HK-2 (cell line): ENCODE data around the gene NRF1.
"Not testable (repeated sequence)": the region's sequence is repeated elsewhere in the genome, so short reads cannot be mapped to it uniquely, and the experiment has no call there.

Experiments
- DNase-seq: peaks from one replicate; pipeline ENCODE4 v3.0.0-alpha.2; 2018; ENCODE audit not compliant: unreplicated experiment

Gene NRF1

GRCh38 chr7:129646369-129647021 lies 35.0 kb downstream of the NRF1 start:
- no peak for DNase-seq

- no peak for DNase-seq
Observed at GRCh38 chr7:129649128-129649690, 37.7 kb downstream of the NRF1 start.

GRCh38 chr7:129650056-129650758 lies 38.7 kb downstream of the NRF1 start:
- DNase-seq: no peak

GRCh38 chr7:129652914-129653313 lies 41.4 kb downstream of the NRF1 start:
- DNase-seq: no peak

- DNase-seq: no peak
Observed at GRCh38 chr7:129655811-129656210, 44.3 kb downstream of the NRF1 start.

- DNase-seq: no peak
Observed at GRCh38 chr7:129657363-129657762, 45.8 kb downstream of the NRF1 start.

- not testable (repeated sequence) for DNase-seq
Observed at GRCh38 chr7:129659907-129660306, 48.4 kb downstream of the NRF1 start.

GRCh38 chr7:129661645-129662182 lies 50.2 kb downstream of the NRF1 start:
- DNase-seq: no peak

- DNase-seq: not testable (repeated sequence)
Observed at GRCh38 chr7:129663240-129663639, 51.7 kb downstream of the NRF1 start.

GRCh38 chr7:129664029-129665012 lies 52.8 kb downstream of the NRF1 start:
- DNase-seq: no peak

GRCh38 chr7:129665013-129665401 lies 53.5 kb downstream of the NRF1 start:
- peak; percentile 94 for DNase-seq

GRCh38 chr7:129667116-129667515 lies 55.6 kb downstream of the NRF1 start:
- no peak for DNase-seq

- DNase-seq: no peak
Observed at GRCh38 chr7:129667551-129667950, 56.0 kb downstream of the NRF1 start.

GRCh38 chr7:129669901-129670300 lies 58.4 kb downstream of the NRF1 start:
- no peak for DNase-seq

- no peak for DNase-seq
Observed at GRCh38 chr7:129670656-129671055, 59.1 kb downstream of the NRF1 start.

- no peak for DNase-seq
Observed at GRCh38 chr7:129671266-129671665, 59.7 kb downstream of the NRF1 start.

- not testable (repeated sequence) for DNase-seq
Observed at GRCh38 chr7:129674475-129674874, 63.0 kb downstream of the NRF1 start.

GRCh38 chr7:129675521-129675920 lies 64.0 kb downstream of the NRF1 start:
- DNase-seq: no peak

GRCh38 chr7:129676017-129676897 lies 64.7 kb downstream of the NRF1 start:
- no peak for DNase-seq

- no peak for DNase-seq
Observed at GRCh38 chr7:129677796-129678195, 66.3 kb downstream of the NRF1 start.

- DNase-seq: no peak
Observed at GRCh38 chr7:129678606-129679005, 67.1 kb downstream of the NRF1 start.
